H9 (cell line): ENCODE measurements around the gene MAGEB17. TPM values are rescaled to one million over a fixed set of nuclear protein-coding genes. Genes with fewer than 3 reads are reported as not detected.
"Not testable (repeated sequence)": the region's sequence is repeated elsewhere in the genome, so short reads cannot be mapped to it uniquely, and the experiment has no call there.

ENCODE experiments used
- DNase-seq: peaks from one replicate; pipeline ENCODE4 v3.0.0-alpha.2; 2017
- H2AFZ ChIP-seq: one replicate; pipeline ENCODE4 v1.6.1; 2013; ENCODE audit warnings: mild to moderate bottlenecking, low read length, control low read depth, moderate library complexity
- H2AK5ac ChIP-seq: 2 replicates; pipeline ENCODE4 v1.6.1; 2013; ENCODE audit warnings: low read length, control low read depth, mixed read lengths; ENCODE audit not compliant: insufficient read length
- H2BK120ac ChIP-seq: one replicate; pipeline ENCODE4 v1.6.1; 2013; ENCODE audit warnings: low read depth, mild to moderate bottlenecking, low read length, control low read depth, inconsistent platforms; ENCODE audit not compliant: poor library complexity, severe bottlenecking
- H2BK12ac ChIP-seq: 2 replicates; pipeline ENCODE4 v1.6.1; 2013; ENCODE audit warnings: low read length, control low read depth, mixed read lengths, low read depth; ENCODE audit not compliant: insufficient read length
- H2BK15ac ChIP-seq: 2 replicates; pipeline ENCODE4 v1.6.1; 2013; ENCODE audit warnings: low read depth, low read length, control low read depth
- H2BK20ac ChIP-seq: one replicate; pipeline ENCODE4 v1.6.1; 2013; ENCODE audit warnings: low read depth, mild to moderate bottlenecking, low read length, control low read depth, inconsistent platforms; ENCODE audit not compliant: poor library complexity, severe bottlenecking
- H2BK5ac ChIP-seq: 2 replicates; pipeline ENCODE4 v1.6.1; 2013; ENCODE audit warnings: low read length, control low read depth, mixed read lengths; ENCODE audit not compliant: insufficient read length
- H3K14ac ChIP-seq: 2 replicates; pipeline ENCODE4 v1.6.1; 2013; ENCODE audit warnings: low read length, control low read depth; ENCODE audit not compliant: insufficient read depth
- H3K18ac ChIP-seq: 2 replicates; pipeline ENCODE4 v1.6.1; 2013; ENCODE audit warnings: low read depth, mild to moderate bottlenecking, mixed read lengths, low read length, control low read depth; ENCODE audit not compliant: insufficient read length
- H3K23ac ChIP-seq: 2 replicates; pipeline ENCODE4 v1.6.1; 2013; ENCODE audit warnings: low read length, control low read depth, mixed read lengths, low read depth; ENCODE audit not compliant: insufficient read length
- H3K23me2 ChIP-seq: 2 replicates; pipeline ENCODE4 v1.6.1; 2013; ENCODE audit warnings: low read depth, mild to moderate bottlenecking, mixed read lengths, low read length, control low read depth; ENCODE audit not compliant: insufficient read length, poor library complexity, severe bottlenecking
- H3K27ac ChIP-seq: 2 replicates; pipeline ENCODE4 v1.5.1; 2013; ENCODE audit warnings: low read length, control low read depth, mixed read lengths, low read depth; ENCODE audit not compliant: insufficient read length
- H3K27me3 ChIP-seq: 2 replicates; pipeline ENCODE4 v1.6.1; 2013; ENCODE audit warnings: low read length, control low read depth, inconsistent platforms; ENCODE audit not compliant: insufficient read depth
- H3K4ac ChIP-seq: 2 replicates; pipeline ENCODE4 v1.6.1; 2013; ENCODE audit warnings: low read depth, mild to moderate bottlenecking, control low read depth, inconsistent platforms, low read length, moderate library complexity
- H3K4me1 ChIP-seq: 2 replicates; pipeline ENCODE4 v1.6.1; 2013; ENCODE audit warnings: low read length, control low read depth, inconsistent platforms; ENCODE audit not compliant: insufficient read depth
- H3K4me2 ChIP-seq: 2 replicates; pipeline ENCODE4 v1.6.1; 2013; ENCODE audit warnings: low read length, control low read depth, mixed read lengths; ENCODE audit not compliant: insufficient read length, insufficient read depth
- H3K56ac ChIP-seq: 2 replicates; pipeline ENCODE4 v1.6.1; 2013; ENCODE audit warnings: low read depth, mild to moderate bottlenecking, mixed read lengths, low read length, control low read depth; ENCODE audit not compliant: insufficient read length
- H3K79me1 ChIP-seq: 2 replicates; pipeline ENCODE4 v1.6.1; 2013; ENCODE audit warnings: low read depth, mild to moderate bottlenecking, moderate library complexity, low read length, control low read depth, inconsistent platforms; ENCODE audit not compliant: insufficient read depth, poor library complexity, severe bottlenecking
- H3K79me2 ChIP-seq: 2 replicates; pipeline ENCODE4 v1.6.1; 2013; ENCODE audit warnings: low read length, control low read depth, inconsistent platforms; ENCODE audit not compliant: insufficient read depth
- H3K9ac ChIP-seq: 2 replicates; pipeline ENCODE4 v1.6.1; 2013; ENCODE audit warnings: low read length, control low read depth, mixed read lengths; ENCODE audit not compliant: insufficient read length; ENCODE audit errors: extremely low read depth
- H3K9me3 ChIP-seq: one replicate; pipeline ENCODE4 v1.6.1; 2013; ENCODE audit warnings: low read depth, low read length, inconsistent platforms; ENCODE audit not compliant: control insufficient read depth
- H3T11ph ChIP-seq: one replicate; pipeline ENCODE4 v1.6.1; 2013; ENCODE audit warnings: mild to moderate bottlenecking, low read length, control low read depth, inconsistent platforms
- H4K20me1 ChIP-seq: one replicate; pipeline ENCODE4 v1.6.1; 2013; ENCODE audit not compliant: control insufficient read depth, insufficient read length, insufficient read depth
- H4K5ac ChIP-seq: 2 replicates; pipeline ENCODE4 v1.6.1; 2013; ENCODE audit warnings: low read depth, mild to moderate bottlenecking, mixed read lengths, low read length, control low read depth; ENCODE audit not compliant: insufficient read length
- H4K8ac ChIP-seq: replicated peaks from 2 replicates; pipeline ENCODE4 v1.6.1; 2013; ENCODE audit warnings: low read length, control low read depth, mixed read lengths, low read depth; ENCODE audit not compliant: insufficient read length
- H4K91ac ChIP-seq: 2 replicates; pipeline ENCODE4 v1.6.1; 2013; ENCODE audit warnings: low read depth, mild to moderate bottlenecking, moderate library complexity, mixed read lengths, low read length, control low read depth; ENCODE audit not compliant: insufficient read length
- H3K27ac Mint-ChIP-seq, 3 experiments: 2 replicates in 2 of 3; 3 replicates in 1 of 3; pipeline ENCODE4 v1.8.0; 2020 to 2021; ENCODE audit warnings: mixed read lengths in 3 of 3, mild to moderate bottlenecking in 1 of 3, moderate library complexity in 1 of 3
- H3K27me3 Mint-ChIP-seq: 2 replicates; pipeline ENCODE4 v1.8.0; 2021; ENCODE audit warnings: low read depth, mild to moderate bottlenecking, moderate library complexity, mixed read lengths
- H3K36me3 Mint-ChIP-seq, 3 experiments: 2 replicates in 2 of 3; 3 replicates in 1 of 3; pipeline ENCODE4 v1.8.0; 2020 to 2021; ENCODE audit warnings: low read depth in 3 of 3, mixed read lengths in 3 of 3; ENCODE audit not compliant: insufficient read depth in 1 of 3
- H3K4me1 Mint-ChIP-seq, 2 experiments: 2 replicates each; pipeline ENCODE4 v1.8.0; 2020; ENCODE audit warnings: mixed read lengths in 2 of 2
- H3K4me3 Mint-ChIP-seq, 2 experiments: 2 replicates in 1 of 2; 3 replicates in 1 of 2; pipeline ENCODE4 v1.8.0; 2020 to 2021; ENCODE audit warnings: mild to moderate bottlenecking in 2 of 2, mixed read lengths in 2 of 2, moderate library complexity in 1 of 2
- H3K9me3 Mint-ChIP-seq, 2 experiments: 2 replicates in 1 of 2; 3 replicates in 1 of 2; pipeline ENCODE4 v1.8.0; 2020; ENCODE audit warnings: mild to moderate bottlenecking in 2 of 2, mixed read lengths in 2 of 2, moderate library complexity in 1 of 2
- CTCF ChIP-seq: fragments of 200-600 bp; sonication (generic); conservative IDR thresholded peaks from 3 replicates; pipeline ENCODE4 v1.8.0; 2021; ENCODE audit warnings: antibody characterized with exemption, mild to moderate bottlenecking
- WGBS: extraction: QIAGEN DNeasy Blood & Tissue Kit; methylation state at CpG from one replicate; pipeline ENCODE4 v1.1.7; 2013; ENCODE audit warnings: missing lambda C conversion rate, low lambda C conversion rate, mixed read lengths; ENCODE audit not compliant: insufficient read length; ENCODE audit errors: extremely low coverage; 5-methylcytosine and 5-hydroxymethylcytosine counted together
- total RNA-seq: library from RNA; stranded (reverse); gene quantifications from 2 replicates; pipeline ENCODE4 v1.2.1, GENCODE V29; 2021

Gene MAGEB17
- total RNA-seq, 1 experiment from 2014 or later: 0.74 TPM

GRCh38 chrX:16160729-16161128 is 6.6 kb upstream of the MAGEB17 start:
- H3K4me1 Mint-ChIP-seq: peaks cover 44 to 49% of the 10 kb centered on the region in 2 experiments
- Histone ChIP-seq H3T11ph (no peak overlapping the region), H3K4me1 (peaks cover 9% of the 10 kb centered on the region; the same call in 1 of the 2 replicates), H2BK120ac (no peak overlapping the region), H2BK15ac (no peak overlapping the region), H4K5ac (no peak overlapping the region), H3K4me2 (no peak overlapping the region), H2BK20ac (no peak overlapping the region), H3K23me2 (no peaks in the 10 kb centered on the region), H2BK12ac (no peak overlapping the region), H2BK5ac (no peak overlapping the region), H4K91ac (no peak overlapping the region), H4K20me1 (no peaks in the 10 kb centered on the region), H3K56ac (no peak overlapping the region), H3K14ac (no peak overlapping the region), H3K4ac (no peak overlapping the region), H3K27ac (peak overlapping the region; percentile 26), H3K27me3 (no peaks in the 10 kb centered on the region), H2AFZ (no peak overlapping the region), H3K79me2 (no peaks in the 10 kb centered on the region), H3K18ac (no peak overlapping the region), H2AK5ac (no peak overlapping the region), H4K8ac (no peak overlapping the region), H3K23ac (no peak overlapping the region), H3K79me1 (no peaks in the 10 kb centered on the region), H3K9me3 (no peaks in the 10 kb centered on the region), H3K9ac (no peak overlapping the region)
- whole genome bisulfite sequencing: no CpG with 5 or more reads among the region's 3 CpGs
- no peak overlapping the region for H3K4me3 Mint-ChIP-seq
- no peak for TF ChIP-seq CTCF
- DNase-seq: no peak
- peaks cover 6 to 91% (median 38%) of the 10 kb centered on the region in 3 experiments for H3K36me3 Mint-ChIP-seq
- no peaks in the 10 kb centered on the region for H3K27me3 Mint-ChIP-seq
- H3K27ac Mint-ChIP-seq: peak overlapping the region in 2 of 3 experiments; percentile 46 to 71; a peak in 3 of 7 replicates
- H3K9me3 Mint-ChIP-seq: peaks cover 0 to 6% of the 10 kb centered on the region in 2 experiments; a peak in 2 of 5 replicates

GRCh38 chrX:16161173-16161572 is 6.1 kb upstream of the MAGEB17 start:
- not testable (repeated sequence) for H3K9me3 ChIP-seq, H3T11ph ChIP-seq, DNase-seq, H3K79me1 ChIP-seq, H2AK5ac ChIP-seq, H4K5ac ChIP-seq, H3K56ac ChIP-seq, H3K27me3 ChIP-seq, H3K18ac ChIP-seq, H2BK12ac ChIP-seq, H4K20me1 ChIP-seq, H2BK5ac ChIP-seq, H3K23ac ChIP-seq, H2BK120ac ChIP-seq, H3K9me3 Mint-ChIP-seq, H3K27ac ChIP-seq, H3K79me2 ChIP-seq, H3K23me2 ChIP-seq, H3K4ac ChIP-seq, H4K91ac ChIP-seq, H4K8ac ChIP-seq, H3K4me2 ChIP-seq, H2BK20ac ChIP-seq, H3K27me3 Mint-ChIP-seq, H2BK15ac ChIP-seq, H3K14ac ChIP-seq, H3K4me1 ChIP-seq, H2AFZ ChIP-seq, H3K9ac ChIP-seq, H3K4me3 Mint-ChIP-seq
- Mint-ChIP-seq H3K36me3 (peaks cover 9 to 91% (median 38%) of the 10 kb centered on the region in 3 experiments), H3K4me1 (peaks cover 42 to 52% of the 10 kb centered on the region in 2 experiments), H3K27ac (peak overlapping the region in 2 of 3 experiments; percentile 46 to 71; a peak in 3 of 7 replicates)
- no CpG with 5 or more reads among the region's 2 CpGs for WGBS
